MCF 10A (cell line): ENCODE results near the gene TUBB. TPM values are rescaled to one million over a fixed set of nuclear protein-coding genes. Genes with fewer than 3 reads are reported as not detected.
A peak's percentile ranks its signal among the peaks of the same experiment; 100 is the strongest.

Experiments
- BruUV-seq: library from RNA; stranded (reverse); fragments of 400-500 nt; replicated peaks from 2 replicates; lab custom pipeline; 2021; lab: Mats Ljungman, UMichigan
- CTCF ChIA-PET: fragments of 300-600 bp; sonication (Branson Sonifier 250); formaldehyde crosslinking; extraction: SDS; loops from one replicate; lab custom pipeline; 2021; ENCODE audit warnings: antibody characterized with exemption, inconsistent platforms; lab: Yijun Ruan, JAX
- POLR2A ChIA-PET: fragments of 300-600, 350-650 bp; sonication (Branson Sonifier 250); formaldehyde crosslinking; extraction: SDS; loops from one replicate; lab custom pipeline; 2020; ENCODE audit warnings: antibody characterized with exemption, inconsistent platforms; lab: Yijun Ruan, JAX
- DNase-seq: peaks from one replicate; pipeline ENCODE4 v3.0.0-alpha.2; 2018; ENCODE audit not compliant: unreplicated experiment
- H3K27ac Mint-ChIP-seq: one replicate; pipeline ENCODE4 v1.8.0; 2022; ENCODE audit warnings: mild to moderate bottlenecking, low read depth, mixed read lengths; ENCODE audit not compliant: unreplicated experiment
- H3K27me3 Mint-ChIP-seq: one replicate; pipeline ENCODE4 v1.8.0; 2022; ENCODE audit warnings: mixed read lengths; ENCODE audit not compliant: insufficient read depth, unreplicated experiment
- H3K36me3 Mint-ChIP-seq: one replicate; pipeline ENCODE4 v1.8.0; 2022; ENCODE audit warnings: mild to moderate bottlenecking, moderate library complexity, mixed read lengths; ENCODE audit not compliant: insufficient read depth, unreplicated experiment
- H3K4me1 Mint-ChIP-seq: one replicate; pipeline ENCODE4 v1.8.0; 2022; ENCODE audit warnings: mixed read lengths; ENCODE audit not compliant: insufficient read depth, unreplicated experiment
- H3K4me3 Mint-ChIP-seq: one replicate; pipeline ENCODE4 v1.8.0; 2022; ENCODE audit warnings: mild to moderate bottlenecking, moderate library complexity, mixed read lengths; ENCODE audit not compliant: unreplicated experiment
- H3K9me3 Mint-ChIP-seq: one replicate; pipeline ENCODE4 v1.8.0; 2022; ENCODE audit warnings: mixed read lengths; ENCODE audit not compliant: unreplicated experiment
- intact Hi-C: fragments of 100-400 bp; cut with micrococcal nuclease; formaldehyde crosslinking; loops from 2 replicates; pipeline ENCODE4 v1.14.1; 2022
- total RNA-seq: library from RNA; stranded (reverse); gene quantifications from 2 replicates; pipeline ENCODE4 v1.2.3, GENCODE V29; 2022
- TF ChIP-seq, protein P1 (sequence below): fragments of 200-600 bp; IDR thresholded peaks from one replicate; pipeline ENCODE4 v1.8.0; 2022; ENCODE audit warnings: antibody characterized with exemption, mild to moderate bottlenecking; ENCODE audit not compliant: unreplicated experiment

The TUBB gene
- total RNA-seq, 1 experiment from 2014 or later: 210 TPM

DNA sequence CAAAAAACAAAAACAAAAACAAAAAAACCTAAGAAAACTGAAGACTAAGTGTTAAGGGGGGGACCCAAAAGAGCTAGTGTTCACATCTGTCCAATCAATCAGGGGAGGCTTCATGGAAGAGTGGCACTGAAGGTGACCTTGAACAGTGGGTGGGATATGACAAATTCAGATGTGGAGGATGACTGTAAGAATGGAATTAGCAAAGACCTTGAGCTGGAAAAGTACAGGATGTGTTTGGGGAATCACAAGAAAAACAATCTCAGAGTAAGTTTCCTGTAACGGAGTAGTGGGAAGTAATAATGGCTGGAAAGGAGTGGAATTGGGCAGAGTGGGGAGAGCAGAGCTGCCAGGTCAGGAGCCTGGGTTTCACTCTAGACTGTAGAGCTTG is 27.1 kb downstream of the TUBB start:
- DNase-seq: no peak
- H3K4me3 Mint-ChIP-seq: no peak overlapping the region
- ChIA-PET CTCF (interaction anchor here (1.5 to 7.7 kb wide), 2 partner anchors 22 to 73 kb away, joined by 4 to 79 read pairs; no protein-coding TSS in a partner anchor), POLR2A (interaction anchor here (0.7 to 9.2 kb wide), 9 partner anchors 22 to 137 kb away, joined by 3 to 159 read pairs (median 3); partner anchors contain the start of gene DDR1)
- no peaks in the 10 kb centered on the region for H3K27me3 Mint-ChIP-seq
- H3K27ac Mint-ChIP-seq: peak overlapping the region; percentile 88
- TF ChIP-seq, protein P1, sequence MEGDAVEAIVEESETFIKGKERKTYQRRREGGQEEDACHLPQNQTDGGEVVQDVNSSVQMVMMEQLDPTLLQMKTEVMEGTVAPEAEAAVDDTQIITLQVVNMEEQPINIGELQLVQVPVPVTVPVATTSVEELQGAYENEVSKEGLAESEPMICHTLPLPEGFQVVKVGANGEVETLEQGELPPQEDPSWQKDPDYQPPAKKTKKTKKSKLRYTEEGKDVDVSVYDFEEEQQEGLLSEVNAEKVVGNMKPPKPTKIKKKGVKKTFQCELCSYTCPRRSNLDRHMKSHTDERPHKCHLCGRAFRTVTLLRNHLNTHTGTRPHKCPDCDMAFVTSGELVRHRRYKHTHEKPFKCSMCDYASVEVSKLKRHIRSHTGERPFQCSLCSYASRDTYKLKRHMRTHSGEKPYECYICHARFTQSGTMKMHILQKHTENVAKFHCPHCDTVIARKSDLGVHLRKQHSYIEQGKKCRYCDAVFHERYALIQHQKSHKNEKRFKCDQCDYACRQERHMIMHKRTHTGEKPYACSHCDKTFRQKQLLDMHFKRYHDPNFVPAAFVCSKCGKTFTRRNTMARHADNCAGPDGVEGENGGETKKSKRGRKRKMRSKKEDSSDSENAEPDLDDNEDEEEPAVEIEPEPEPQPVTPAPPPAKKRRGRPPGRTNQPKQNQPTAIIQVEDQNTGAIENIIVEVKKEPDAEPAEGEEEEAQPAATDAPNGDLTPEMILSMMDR: no peak
- intact Hi-C loops: no loop called here
- no TSS peak for BruUV-seq
- peaks cover 23% of the 10 kb centered on the region for H3K36me3 Mint-ChIP-seq
- peaks cover 51% of the 10 kb centered on the region for H3K4me1 Mint-ChIP-seq
- no peaks in the 10 kb centered on the region for H3K9me3 Mint-ChIP-seq

DNA sequence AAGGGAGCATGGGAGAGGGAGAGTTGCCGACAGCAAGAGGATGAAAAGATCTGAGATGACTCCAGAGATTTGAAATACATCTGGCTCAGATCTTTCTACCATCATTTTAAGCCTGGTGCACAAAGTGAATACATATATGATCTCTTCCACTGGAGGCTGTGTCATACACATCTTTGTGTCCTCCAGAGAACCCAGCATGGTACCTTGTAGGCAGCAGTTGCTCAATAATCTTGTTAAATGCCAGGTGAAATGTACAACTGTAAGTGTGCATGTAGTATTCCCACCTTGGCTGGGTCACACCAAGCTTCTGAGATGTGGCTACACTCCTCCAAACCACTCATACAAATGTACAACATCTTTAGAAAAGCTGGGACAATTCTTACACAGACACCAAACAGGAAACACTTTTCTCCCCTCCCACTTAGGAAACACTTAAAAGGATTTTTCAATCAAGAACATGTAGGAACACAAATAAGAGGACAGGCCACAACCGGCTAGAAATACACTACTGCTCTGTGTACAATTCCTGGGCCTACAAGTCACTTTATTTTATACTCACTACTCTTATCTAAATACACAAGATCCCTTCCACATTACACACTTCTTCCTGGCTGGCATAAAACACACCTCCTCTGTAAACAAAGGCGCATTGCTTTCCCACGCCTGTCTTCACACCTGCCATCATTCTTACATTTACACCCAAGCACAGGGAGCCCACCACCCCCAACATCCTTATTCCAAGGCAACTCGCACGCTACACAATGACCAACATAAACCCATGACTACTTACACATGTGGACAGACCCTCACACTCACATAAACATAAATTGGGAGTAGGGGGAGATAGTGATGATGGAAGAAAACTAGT is 28.0 kb downstream of the TUBB start:
- no peaks in the 10 kb centered on the region for H3K27me3 Mint-ChIP-seq
- BruUV-seq: no TSS peak
- DNase-seq: peak; percentile 49
- H3K9me3 Mint-ChIP-seq: no peaks in the 10 kb centered on the region
- peak overlapping the region; percentile 88 for H3K27ac Mint-ChIP-seq
- CTCF ChIA-PET: interaction anchor here (0.8 to 7.7 kb wide), 3 partner anchors 21 to 72 kb away, joined by 3 to 79 read pairs (median 4); no protein-coding TSS in a partner anchor
- intact Hi-C loops: no loop called here
- POLR2A ChIA-PET: interaction anchor here (0.7 to 9.2 kb wide), 8 partner anchors 29 to 136 kb away, joined by 3 to 159 read pairs (median 4); partner anchors contain the start of gene DDR1
- TF ChIP-seq, protein P1: no peak
- peaks cover 15% of the 10 kb centered on the region for H3K36me3 Mint-ChIP-seq
- no peak overlapping the region for H3K4me3 Mint-ChIP-seq
- H3K4me1 Mint-ChIP-seq: peaks cover 59% of the 10 kb centered on the region

DNA sequence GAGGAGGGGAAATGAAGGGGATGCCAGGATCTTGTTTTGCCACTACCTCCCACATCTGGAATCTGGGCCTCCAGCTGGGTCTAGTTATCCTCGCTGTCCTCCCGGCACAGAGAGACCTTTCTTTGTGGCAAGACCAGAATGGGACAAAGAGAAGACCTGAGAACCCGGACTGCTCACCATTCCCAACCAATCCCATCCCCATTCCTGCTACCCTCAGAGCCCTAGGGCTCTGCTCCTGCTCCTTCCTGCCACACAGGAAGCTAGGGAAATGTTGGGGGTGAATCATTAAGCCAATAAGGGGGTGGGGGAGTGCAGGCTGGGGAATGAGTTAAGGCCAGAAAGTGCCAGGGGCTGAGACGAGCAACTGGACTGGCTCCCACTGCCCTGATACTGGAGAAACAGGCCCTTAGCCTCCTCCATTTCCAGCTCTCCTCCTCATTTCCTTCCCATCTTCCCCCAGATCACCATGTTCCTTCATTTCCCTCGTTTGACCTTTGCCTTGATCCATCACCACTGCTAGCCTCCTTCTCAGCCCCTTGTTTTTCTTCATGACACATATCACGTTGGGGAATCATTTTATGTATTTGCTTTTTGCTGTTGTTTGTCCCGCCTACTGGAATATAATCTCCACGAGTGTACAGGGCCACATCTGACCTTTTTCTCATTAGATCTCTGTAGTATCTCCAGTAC is 28.8 kb downstream of the TUBB start:
- ChIA-PET CTCF (interaction anchor here (0.6 to 7.7 kb wide), 6 partner anchors 30 to 297 kb away, joined by 3 to 79 read pairs (median 3); no protein-coding TSS in a partner anchor), POLR2A (interaction anchor here (0.5 to 9.2 kb wide), 16 partner anchors 9 to 309 kb away, joined by 3 to 159 read pairs (median 4); partner anchors contain the start of gene DDR1)
- H3K36me3 Mint-ChIP-seq: peaks cover 6% of the 10 kb centered on the region
- TF ChIP-seq, protein P1: no peak
- BruUV-seq: no TSS peak
- intact Hi-C loops: no loop called here
- H3K4me3 Mint-ChIP-seq: no peak overlapping the region
- H3K4me1 Mint-ChIP-seq: peaks cover 64% of the 10 kb centered on the region
- peak; percentile 89 for DNase-seq
- H3K9me3 Mint-ChIP-seq: no peaks in the 10 kb centered on the region
- no peaks in the 10 kb centered on the region for H3K27me3 Mint-ChIP-seq
- H3K27ac Mint-ChIP-seq: peak overlapping the region; percentile 88
